Measurements from ENCODE around the gene DENND1A.

DNA sequence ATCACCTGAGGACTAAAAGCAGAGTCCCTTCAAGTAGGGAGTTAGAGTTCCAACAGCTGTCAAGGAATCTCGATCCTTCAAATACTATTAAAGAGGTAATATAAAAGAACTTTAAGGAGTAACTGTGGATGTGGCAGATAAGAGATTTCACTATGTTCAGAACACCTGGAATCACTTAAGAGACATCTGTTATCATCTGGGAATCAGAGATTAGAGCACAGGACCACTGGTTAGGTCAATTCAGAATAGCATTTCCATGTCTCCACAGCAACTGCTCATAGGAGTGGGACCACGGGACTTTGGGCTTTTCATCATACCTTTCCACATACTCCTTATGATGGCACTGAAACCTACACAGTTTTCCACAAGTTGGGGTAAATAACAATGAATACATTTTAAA lies 216.6 kb downstream of the DENND1A start:
- TF ChIP-seq CBFB (CRISPR knock-in tag; IDR thresholded peaks at IDR 0.05; ENCODE audit: low read depth) (no peak), GABPB1 (CRISPR knock-in tag; IDR thresholded peaks at IDR 0.05) (no peak), RORB (CRISPR knock-in tag; IDR thresholded peaks at IDR 0.05) (no peak), RELA (CRISPR knock-in tag; IDR thresholded peaks at IDR 0.05; ENCODE audit: borderline replicate concordance) (no peak)
- TF ChIP-seq, protein P1, sequence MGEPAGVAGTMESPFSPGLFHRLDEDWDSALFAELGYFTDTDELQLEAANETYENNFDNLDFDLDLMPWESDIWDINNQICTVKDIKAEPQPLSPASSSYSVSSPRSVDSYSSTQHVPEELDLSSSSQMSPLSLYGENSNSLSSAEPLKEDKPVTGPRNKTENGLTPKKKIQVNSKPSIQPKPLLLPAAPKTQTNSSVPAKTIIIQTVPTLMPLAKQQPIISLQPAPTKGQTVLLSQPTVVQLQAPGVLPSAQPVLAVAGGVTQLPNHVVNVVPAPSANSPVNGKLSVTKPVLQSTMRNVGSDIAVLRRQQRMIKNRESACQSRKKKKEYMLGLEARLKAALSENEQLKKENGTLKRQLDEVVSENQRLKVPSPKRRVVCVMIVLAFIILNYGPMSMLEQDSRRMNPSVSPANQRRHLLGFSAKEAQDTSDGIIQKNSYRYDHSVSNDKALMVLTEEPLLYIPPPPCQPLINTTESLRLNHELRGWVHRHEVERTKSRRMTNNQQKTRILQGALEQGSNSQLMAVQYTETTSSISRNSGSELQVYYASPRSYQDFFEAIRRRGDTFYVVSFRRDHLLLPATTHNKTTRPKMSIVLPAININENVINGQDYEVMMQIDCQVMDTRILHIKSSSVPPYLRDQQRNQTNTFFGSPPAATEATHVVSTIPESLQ (CRISPR knock-in tag; IDR thresholded peaks at IDR 0.05), result no peak
- TF ChIP-seq, protein P2, sequence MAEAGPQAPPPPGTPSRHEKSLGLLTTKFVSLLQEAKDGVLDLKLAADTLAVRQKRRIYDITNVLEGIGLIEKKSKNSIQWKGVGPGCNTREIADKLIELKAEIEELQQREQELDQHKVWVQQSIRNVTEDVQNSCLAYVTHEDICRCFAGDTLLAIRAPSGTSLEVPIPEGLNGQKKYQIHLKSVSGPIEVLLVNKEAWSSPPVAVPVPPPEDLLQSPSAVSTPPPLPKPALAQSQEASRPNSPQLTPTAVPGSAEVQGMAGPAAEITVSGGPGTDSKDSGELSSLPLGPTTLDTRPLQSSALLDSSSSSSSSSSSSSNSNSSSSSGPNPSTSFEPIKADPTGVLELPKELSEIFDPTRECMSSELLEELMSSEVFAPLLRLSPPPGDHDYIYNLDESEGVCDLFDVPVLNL (CRISPR knock-in tag; IDR thresholded peaks at IDR 0.05; ENCODE audit: borderline replicate concordance, low read depth), result no peak
- TF ChIP-seq, protein P3, sequence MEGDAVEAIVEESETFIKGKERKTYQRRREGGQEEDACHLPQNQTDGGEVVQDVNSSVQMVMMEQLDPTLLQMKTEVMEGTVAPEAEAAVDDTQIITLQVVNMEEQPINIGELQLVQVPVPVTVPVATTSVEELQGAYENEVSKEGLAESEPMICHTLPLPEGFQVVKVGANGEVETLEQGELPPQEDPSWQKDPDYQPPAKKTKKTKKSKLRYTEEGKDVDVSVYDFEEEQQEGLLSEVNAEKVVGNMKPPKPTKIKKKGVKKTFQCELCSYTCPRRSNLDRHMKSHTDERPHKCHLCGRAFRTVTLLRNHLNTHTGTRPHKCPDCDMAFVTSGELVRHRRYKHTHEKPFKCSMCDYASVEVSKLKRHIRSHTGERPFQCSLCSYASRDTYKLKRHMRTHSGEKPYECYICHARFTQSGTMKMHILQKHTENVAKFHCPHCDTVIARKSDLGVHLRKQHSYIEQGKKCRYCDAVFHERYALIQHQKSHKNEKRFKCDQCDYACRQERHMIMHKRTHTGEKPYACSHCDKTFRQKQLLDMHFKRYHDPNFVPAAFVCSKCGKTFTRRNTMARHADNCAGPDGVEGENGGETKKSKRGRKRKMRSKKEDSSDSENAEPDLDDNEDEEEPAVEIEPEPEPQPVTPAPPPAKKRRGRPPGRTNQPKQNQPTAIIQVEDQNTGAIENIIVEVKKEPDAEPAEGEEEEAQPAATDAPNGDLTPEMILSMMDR (IDR thresholded peaks at IDR 0.05), result no peak
- TF ChIP-seq, protein P4, sequence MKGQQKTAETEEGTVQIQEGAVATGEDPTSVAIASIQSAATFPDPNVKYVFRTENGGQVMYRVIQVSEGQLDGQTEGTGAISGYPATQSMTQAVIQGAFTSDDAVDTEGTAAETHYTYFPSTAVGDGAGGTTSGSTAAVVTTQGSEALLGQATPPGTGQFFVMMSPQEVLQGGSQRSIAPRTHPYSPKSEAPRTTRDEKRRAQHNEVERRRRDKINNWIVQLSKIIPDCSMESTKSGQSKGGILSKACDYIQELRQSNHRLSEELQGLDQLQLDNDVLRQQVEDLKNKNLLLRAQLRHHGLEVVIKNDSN (CRISPR knock-in tag; IDR thresholded peaks at IDR 0.05), result no peak
- TF ChIP-seq, protein P5, sequence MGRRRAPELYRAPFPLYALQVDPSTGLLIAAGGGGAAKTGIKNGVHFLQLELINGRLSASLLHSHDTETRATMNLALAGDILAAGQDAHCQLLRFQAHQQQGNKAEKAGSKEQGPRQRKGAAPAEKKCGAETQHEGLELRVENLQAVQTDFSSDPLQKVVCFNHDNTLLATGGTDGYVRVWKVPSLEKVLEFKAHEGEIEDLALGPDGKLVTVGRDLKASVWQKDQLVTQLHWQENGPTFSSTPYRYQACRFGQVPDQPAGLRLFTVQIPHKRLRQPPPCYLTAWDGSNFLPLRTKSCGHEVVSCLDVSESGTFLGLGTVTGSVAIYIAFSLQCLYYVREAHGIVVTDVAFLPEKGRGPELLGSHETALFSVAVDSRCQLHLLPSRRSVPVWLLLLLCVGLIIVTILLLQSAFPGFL (CRISPR knock-in tag; IDR thresholded peaks at IDR 0.05; ENCODE audit: borderline replicate concordance), result no peak
